Epidermal melanocyte (primary cell): ENCODE measurements around the gene LUZP1.
"Not testable (repeated sequence)": the region's sequence is repeated elsewhere in the genome, so short reads cannot be mapped to it uniquely, and the experiment has no call there.

Experiments
- DNase-seq: peaks from one replicate; pipeline ENCODE4 v3.0.0; 2011; ENCODE audit warnings: low spot score; ENCODE audit not compliant: insufficient read length

The LUZP1 gene

GRCh38 chr1:23188936-23189452 is 20.3 kb upstream of the LUZP1 start:
- DNase-seq, result not testable (repeated sequence)

GRCh38 chr1:23188434-23188884 is 19.8 kb upstream of the LUZP1 start:
- DNase-seq, result no peak

DNA sequence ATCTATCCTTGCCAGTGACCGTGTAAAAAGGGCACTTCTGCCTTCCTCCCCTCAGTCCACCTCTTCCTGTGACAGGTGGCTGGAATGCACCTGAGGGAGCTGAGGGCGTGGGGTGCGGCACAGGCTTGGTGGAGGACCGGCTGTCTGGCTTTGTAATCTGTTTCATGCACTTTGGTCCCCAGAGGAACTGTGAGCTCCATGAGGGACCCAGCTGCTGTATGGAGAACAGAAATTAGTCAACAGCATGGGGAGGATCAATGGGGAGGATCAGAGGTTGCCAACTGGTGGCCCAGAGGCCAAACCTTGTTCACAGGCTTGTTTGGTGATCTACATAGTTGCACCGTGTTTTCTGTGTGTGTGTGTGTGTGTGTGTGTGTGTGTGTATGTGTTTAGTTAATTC is 19.0 kb upstream of the LUZP1 start:
- no peak for DNase-seq

- DNase-seq, result no peak
These were observed 16.7 kb upstream of the LUZP1 start for GRCh38 chr1:23185381-23185780.

DNA sequence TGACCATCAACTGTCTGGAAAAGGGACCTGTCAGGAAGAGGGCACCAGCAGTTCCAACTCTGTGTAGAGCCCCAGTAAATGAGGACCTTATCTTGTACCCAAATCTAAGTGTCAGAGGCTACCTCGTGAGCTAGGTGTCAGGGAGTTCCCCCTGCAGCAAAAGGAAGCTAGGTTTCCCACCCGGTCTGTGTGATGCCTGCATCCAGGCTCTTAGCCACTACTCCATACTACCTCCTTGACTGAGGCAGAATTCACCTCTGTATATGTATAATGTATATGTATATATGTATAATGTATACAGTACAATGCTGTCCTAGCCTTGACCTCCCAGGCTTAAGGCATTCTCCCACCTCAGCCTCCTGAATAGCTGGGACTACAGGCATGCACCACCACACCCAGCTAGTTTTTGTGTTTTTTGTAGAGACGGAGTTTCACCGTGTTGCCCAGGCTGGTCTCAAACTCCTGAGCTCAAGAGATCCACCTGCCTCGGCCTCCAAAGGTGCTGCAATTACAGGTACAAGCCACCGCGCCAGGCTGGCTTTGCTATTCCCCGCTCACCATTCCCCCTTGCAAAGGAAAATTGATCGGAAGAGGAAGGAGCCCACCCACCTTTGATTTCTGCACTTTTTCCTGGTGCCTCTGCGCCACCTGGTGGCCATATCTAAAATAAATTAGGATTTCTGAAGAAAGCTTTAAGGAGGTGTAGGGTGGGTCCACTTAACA is 15.7 kb upstream of the LUZP1 start:
- DNase-seq, result peak; percentile 64

- no peak for DNase-seq
These were observed 11.2 kb upstream of the LUZP1 start for GRCh38 chr1:23179862-23180261.

GRCh38 chr1:23178950-23179349 is 10.3 kb upstream of the LUZP1 start:
- DNase-seq, result no peak

- DNase-seq, result no peak
These were observed 9.8 kb upstream of the LUZP1 start for GRCh38 chr1:23178414-23178813.

- peak; percentile 76 for DNase-seq
These were observed 9.1 kb upstream of the LUZP1 start for GRCh38 chr1:23177438-23178380.

GRCh38 chr1:23177031-23177430 is 8.4 kb upstream of the LUZP1 start:
- DNase-seq, result no peak

- DNase-seq, result no peak
These were observed 5.9 kb upstream of the LUZP1 start for GRCh38 chr1:23174426-23175110.

- no peak for DNase-seq
These were observed 2.6 kb upstream of the LUZP1 start for GRCh38 chr1:23171181-23171755.

- peak; percentile 53 for DNase-seq
These were observed 1.2 kb upstream of the LUZP1 start for GRCh38 chr1:23169727-23170335.

DNA sequence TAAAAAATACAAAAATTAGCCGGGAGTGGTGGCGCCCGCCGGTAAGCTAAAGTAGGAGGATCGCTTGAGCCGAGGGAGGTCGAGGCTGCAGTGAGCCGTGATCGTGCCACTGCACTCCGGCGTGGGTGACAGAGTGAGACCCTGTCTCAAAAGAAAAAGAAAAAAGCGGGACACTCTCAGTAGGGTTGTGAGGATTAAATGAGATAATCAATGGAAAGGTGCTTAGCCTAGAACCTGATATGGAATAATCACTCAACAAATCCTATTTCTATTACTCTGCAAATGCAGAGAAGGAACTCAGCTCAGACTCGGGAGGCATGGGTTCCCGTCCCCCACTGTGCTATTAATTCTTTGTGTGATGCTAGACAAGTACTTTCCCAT is 529 bp upstream of the LUZP1 start:
- DNase-seq, result no peak

DNA sequence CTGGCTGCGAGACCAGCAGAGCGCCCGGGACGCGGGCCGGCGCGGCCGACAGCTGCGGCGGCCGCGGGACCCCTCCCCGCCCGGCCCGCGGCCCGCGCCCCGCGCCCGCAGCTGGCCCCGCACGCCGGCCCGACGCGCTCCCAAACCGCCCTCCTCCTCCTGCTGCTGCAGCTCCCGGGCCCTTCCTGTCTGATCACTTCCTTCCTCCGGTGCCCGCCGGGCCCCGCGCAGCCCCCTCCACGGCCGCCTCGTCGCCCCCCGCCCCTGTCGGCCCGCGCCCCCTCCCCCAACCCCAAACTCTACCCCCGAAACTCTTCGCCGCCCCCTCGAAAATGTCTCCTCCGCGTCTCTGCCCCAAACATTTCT is 594 bp downstream of the LUZP1 start:
- DNase-seq, result peak; percentile 37

DNA sequence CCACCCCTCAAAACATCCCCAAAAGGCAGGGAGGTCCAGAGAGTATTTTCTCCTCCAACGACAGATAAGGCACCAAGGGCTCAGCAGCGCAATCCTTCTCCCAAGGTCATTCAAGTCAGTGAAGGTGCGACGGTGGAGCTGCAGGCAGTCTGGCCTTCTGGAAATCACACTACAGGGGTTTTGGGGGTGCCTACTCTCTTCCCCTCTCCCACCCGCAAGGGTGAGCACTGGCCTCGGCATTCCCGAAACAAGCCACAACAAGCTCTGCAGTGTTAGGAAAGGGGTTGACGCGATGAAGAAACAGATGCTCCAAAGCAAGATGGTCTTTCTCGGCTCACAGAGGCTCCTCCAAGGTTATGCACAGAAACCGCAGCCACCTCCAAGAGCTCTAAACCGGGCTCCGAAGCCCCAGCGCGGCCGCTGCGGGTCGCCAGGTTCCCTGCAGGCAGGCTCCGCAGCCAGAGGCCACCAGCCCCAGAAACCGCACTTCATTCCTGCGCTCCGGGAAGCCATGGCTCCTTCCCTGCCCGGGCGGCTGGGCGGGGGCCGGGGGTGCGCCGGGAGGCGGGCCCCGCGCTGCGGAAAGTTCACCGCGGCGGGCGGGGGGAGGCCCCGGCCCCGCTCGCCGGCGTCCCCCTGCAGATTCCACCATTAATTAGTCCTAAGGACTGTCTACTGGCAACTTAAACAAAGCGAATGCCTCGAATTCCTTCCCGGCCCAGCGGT is 1.1 kb downstream of the LUZP1 start:
- DNase-seq, result peak; percentile 63

- no peak for DNase-seq
These were observed 1.8 kb downstream of the LUZP1 start for GRCh38 chr1:23166854-23167253.

GRCh38 chr1:23163395-23163794 is 5.3 kb downstream of the LUZP1 start:
- no peak for DNase-seq

- no peak for DNase-seq
These were observed 8.4 kb downstream of the LUZP1 start for GRCh38 chr1:23159963-23160877.
